ENCODE measurements around the gene MGAT5. TPM values are rescaled to one million over a fixed set of nuclear protein-coding genes. Genes with fewer than 3 reads are reported as not detected.

Gene MGAT5
- total RNA-seq, 2 experiments from 2014 or later, result 48.5 to 54.3 TPM

DNA sequence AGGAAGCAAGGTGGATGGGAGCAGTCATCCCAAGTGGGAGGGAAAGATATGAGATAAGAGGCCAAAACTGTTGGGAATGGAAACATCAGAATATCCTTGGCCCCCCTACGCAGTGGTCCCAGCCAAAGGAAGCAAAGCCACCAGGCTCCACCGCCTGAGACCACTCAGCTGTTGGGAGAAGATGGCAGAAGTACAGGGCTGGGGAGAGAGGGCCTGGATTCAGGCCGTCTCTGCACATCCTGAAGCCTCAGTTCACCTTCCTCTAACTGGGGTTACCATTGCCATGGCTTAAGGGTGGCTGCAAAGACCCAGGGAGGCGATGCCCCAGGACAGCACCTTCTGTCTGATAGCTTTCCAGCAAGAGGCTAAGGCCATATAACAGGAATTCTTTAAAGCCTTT, 193.8 kb downstream of the MGAT5 start:
- no peak overlapping the region for H3K27ac Mint-ChIP-seq
- H3K4me3 Mint-ChIP-seq, result no peak overlapping the region
- no peaks in the 10 kb centered on the region for H3K36me3 Mint-ChIP-seq (ENCODE audit: low read depth)
- CTCF ChIA-PET, result no interaction called here
- H3K27me3 Mint-ChIP-seq (ENCODE audit: low read depth), result no peaks in the 10 kb centered on the region
- DNase-seq (no peak), ATAC-seq (no peak)
- H3K4me1 Mint-ChIP-seq (ENCODE audit: low read depth), result no peaks in the 10 kb centered on the region
- POLR2A ChIA-PET, result no interaction called here
- H3K9me3 Mint-ChIP-seq (ENCODE audit: insufficient read depth), result no peaks in the 10 kb centered on the region

DNA sequence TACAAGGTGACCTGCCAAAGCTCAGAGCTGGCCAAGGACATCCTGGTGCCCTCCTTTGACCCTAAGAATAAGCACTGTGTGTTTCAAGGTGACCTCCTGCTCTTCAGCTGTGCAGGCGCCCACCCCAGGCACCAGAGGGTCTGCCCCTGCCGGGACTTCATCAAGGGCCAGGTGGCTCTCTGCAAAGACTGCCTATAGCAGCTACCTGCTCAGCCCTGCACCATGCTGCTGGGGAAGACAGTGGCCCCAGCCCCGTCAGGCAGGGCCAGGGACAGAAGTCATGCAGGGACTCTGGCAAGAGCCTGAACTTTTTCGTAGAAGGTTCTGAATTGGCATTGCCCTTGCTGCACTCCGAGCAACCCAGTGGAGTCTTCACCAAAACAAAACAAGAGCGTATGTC, 194.8 kb downstream of the MGAT5 start:
- ATAC-seq (no peak), DNase-seq (no peak)
- CTCF ChIA-PET, result no interaction called here
- POLR2A ChIA-PET, result no interaction called here
- no peak overlapping the region for H3K27ac Mint-ChIP-seq
- no peaks in the 10 kb centered on the region for H3K27me3 Mint-ChIP-seq (ENCODE audit: low read depth)
- H3K4me3 Mint-ChIP-seq, result no peak overlapping the region
- no peaks in the 10 kb centered on the region for H3K4me1 Mint-ChIP-seq (ENCODE audit: low read depth)
- H3K36me3 Mint-ChIP-seq (ENCODE audit: low read depth), result no peaks in the 10 kb centered on the region
- H3K9me3 Mint-ChIP-seq (ENCODE audit: insufficient read depth), result no peaks in the 10 kb centered on the region

DNA sequence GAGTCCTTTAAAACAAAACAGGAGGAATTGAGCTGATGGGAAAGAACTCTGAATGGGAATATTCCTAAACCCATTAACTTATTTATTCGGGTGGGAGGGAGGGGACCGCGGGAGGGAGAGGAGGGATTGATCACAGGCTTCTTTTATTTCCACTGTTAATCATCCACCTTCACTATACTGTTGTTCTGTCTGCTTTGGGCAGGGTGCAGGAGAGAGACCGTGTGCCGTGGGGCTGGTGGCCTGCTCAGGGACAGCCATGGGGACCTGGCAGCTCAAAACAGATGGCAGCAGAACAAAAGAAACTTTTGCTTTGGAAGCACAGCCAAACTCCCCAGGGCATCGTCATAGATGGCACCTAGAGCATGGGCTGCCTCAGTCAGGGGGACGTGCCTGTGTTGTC, 195.3 kb downstream of the MGAT5 start:
- no peaks in the 10 kb centered on the region for H3K9me3 Mint-ChIP-seq (ENCODE audit: insufficient read depth)
- no peak for DNase-seq
- ATAC-seq, result no peak
- no peaks in the 10 kb centered on the region for H3K4me1 Mint-ChIP-seq (ENCODE audit: low read depth)
- no peak overlapping the region for H3K4me3 Mint-ChIP-seq
- H3K36me3 Mint-ChIP-seq (ENCODE audit: low read depth), result no peaks in the 10 kb centered on the region
- CTCF ChIA-PET, result interaction anchor here (2.5 to 2.7 kb wide), 2 partner anchors 14 to 331 kb away, joined by 11 to 12 read pairs; no protein-coding TSS in a partner anchor
- no peaks in the 10 kb centered on the region for H3K27me3 Mint-ChIP-seq (ENCODE audit: low read depth)
- POLR2A ChIA-PET, result no interaction called here
- H3K27ac Mint-ChIP-seq, result no peak overlapping the region

DNA sequence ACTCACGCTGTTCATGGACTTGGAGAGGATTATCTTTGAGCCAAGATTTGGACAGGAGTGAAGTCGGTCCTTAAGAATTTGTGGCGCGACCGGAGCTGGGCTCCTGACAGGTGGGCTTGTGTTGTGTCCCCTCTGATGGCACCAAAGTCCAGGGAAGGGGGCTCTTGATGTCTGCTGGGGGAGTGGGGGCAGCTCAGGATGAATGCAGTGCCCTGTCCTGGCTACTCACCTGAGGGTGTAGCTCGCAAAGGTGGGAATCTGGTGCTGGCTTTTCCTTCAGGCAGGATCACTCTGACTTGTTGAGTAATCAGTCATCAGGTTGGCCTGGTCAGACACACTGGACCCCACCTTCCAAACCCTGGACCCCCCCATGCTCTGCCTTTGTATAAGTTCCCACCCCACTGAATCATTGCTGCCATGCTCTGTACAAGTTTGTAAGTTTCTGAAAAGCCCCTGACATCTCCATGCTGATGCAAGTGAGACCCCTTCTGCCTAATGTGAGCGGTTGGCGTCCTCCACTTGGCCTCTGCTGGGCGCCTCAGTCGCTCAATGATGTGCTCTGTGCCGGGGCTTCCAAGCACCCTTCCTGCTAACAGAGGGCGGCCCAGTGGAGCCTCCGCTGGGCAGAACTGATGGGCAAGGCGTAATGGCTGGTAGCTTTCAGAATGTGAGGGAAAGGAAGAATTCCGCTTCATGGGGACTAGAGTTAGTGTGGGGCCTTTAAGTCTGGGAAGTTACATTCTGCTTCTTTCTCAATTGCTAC, 196.1 kb downstream of the MGAT5 start:
- Mint-ChIP-seq H3K27me3 (ENCODE audit: low read depth) (no peaks in the 10 kb centered on the region), H3K27ac (no peak overlapping the region), H3K36me3 (ENCODE audit: low read depth) (no peaks in the 10 kb centered on the region), H3K9me3 (ENCODE audit: insufficient read depth) (no peaks in the 10 kb centered on the region), H3K4me1 (ENCODE audit: low read depth) (no peaks in the 10 kb centered on the region), H3K4me3 (no peak overlapping the region)
- CTCF ChIA-PET, result interaction anchor here (0.5 to 3.7 kb wide), 11 partner anchors 8 to 562 kb away, joined by 3 to 19 read pairs (median 8); no protein-coding TSS in a partner anchor
- DNase-seq (no peak), ATAC-seq (no peak)
- POLR2A ChIA-PET, result interaction anchor here (1.0 kb wide), 1 partner anchor 330 kb away, joined by 3 read pairs; no protein-coding TSS in a partner anchor

DNA sequence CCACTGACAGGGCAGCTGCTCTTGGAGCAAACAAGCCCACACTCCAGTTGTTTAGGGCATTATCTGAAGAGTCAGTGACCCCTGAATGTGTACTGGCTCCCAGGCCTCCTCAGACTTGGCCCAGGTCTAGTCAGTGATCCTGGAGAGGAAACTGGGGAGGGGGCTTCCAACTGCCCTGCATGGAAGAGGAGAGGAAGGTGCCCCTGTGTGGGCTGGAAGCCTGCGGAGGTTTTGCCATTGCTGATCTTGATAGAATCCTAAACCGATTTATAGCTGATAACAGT, 197.4 kb downstream of the MGAT5 start:
- Mint-ChIP-seq H3K27ac (no peak overlapping the region), H3K4me1 (ENCODE audit: low read depth) (no peaks in the 10 kb centered on the region), H3K9me3 (ENCODE audit: insufficient read depth) (no peaks in the 10 kb centered on the region), H3K36me3 (ENCODE audit: low read depth) (no peaks in the 10 kb centered on the region), H3K27me3 (ENCODE audit: low read depth) (no peaks in the 10 kb centered on the region), H3K4me3 (no peak overlapping the region)
- ChIA-PET POLR2A (interaction anchor here (1.0 kb wide), 1 partner anchor 331 kb away, joined by 3 read pairs; no protein-coding TSS in a partner anchor), CTCF (interaction anchor here (0.7 to 3.7 kb wide), 34 partner anchors 10 to 567 kb away, joined by 3 to 19 read pairs (median 5); no protein-coding TSS in a partner anchor)
- DNase-seq (no peak), ATAC-seq (no peak)

DNA sequence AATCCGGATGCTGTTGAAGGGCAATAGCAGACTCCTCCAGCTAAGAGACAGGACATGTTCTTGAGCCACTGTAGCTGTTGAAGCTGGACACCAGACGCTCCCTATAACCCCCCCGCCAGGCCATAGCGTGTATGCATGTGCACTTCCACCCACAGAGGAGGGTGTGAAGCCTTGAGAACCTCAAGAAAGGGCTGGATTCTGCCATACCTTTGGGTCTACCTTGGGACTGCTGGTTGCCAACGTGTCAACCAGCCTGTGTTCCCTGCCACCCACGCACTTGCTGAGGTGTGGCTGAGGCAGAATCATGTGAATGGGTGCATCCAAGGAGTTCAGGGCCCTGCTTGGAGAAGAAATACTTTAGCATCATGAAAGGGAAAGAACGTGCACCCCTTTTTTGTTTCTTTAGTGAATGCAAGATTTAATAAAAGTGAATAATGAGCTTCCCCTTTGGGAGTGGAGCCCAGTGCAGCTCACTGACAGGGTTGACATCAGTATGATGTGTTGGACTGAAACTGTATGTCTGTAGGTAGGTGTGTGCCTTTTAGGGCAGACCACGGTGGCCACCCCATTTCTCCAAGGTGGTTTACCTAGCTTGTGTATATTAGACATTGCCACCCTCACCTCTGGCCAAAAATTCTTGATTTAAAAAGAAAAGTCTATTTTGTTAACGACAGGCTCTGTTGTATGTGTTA, 198.3 kb downstream of the MGAT5 start:
- Mint-ChIP-seq H3K36me3 (ENCODE audit: low read depth) (no peaks in the 10 kb centered on the region), H3K27ac (no peak overlapping the region), H3K4me3 (no peak overlapping the region), H3K4me1 (ENCODE audit: low read depth) (no peaks in the 10 kb centered on the region), H3K27me3 (ENCODE audit: low read depth) (no peaks in the 10 kb centered on the region), H3K9me3 (ENCODE audit: insufficient read depth) (no peaks in the 10 kb centered on the region)
- POLR2A ChIA-PET, result no interaction called here
- DNase-seq (no peak), ATAC-seq (no peak)
- CTCF ChIA-PET, result interaction anchor here (1.0 to 3.7 kb wide), 22 partner anchors 9 to 565 kb away, joined by 3 to 19 read pairs (median 5); no protein-coding TSS in a partner anchor

DNA sequence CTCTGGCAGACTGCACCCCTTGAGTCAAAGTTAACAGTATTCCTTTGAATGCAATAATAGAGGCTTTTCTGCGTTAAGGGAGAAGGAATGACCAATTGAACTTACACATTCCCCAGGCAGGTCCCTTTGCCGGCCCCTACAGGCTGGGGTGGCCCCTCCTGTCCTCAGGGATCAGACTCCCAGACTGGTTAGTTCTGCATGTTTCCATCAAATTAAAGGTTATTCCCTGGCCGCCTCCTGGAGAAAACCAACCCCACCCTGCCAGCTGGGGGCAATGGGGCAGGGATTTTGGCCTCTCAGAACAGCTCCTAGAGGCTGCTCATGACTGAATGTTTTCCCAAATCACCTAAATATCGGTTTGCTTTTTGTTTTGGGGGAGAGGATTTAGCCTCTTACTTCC, 199.6 kb downstream of the MGAT5 start:
- CTCF ChIA-PET, result interaction anchor here (1.3 to 3.7 kb wide), 3 partner anchors 7 to 445 kb away, joined by 4 to 19 read pairs (median 6); no protein-coding TSS in a partner anchor
- no peaks in the 10 kb centered on the region for H3K27me3 Mint-ChIP-seq (ENCODE audit: low read depth)
- H3K27ac Mint-ChIP-seq, result no peak overlapping the region
- POLR2A ChIA-PET, result no interaction called here
- DNase-seq (no peak), ATAC-seq (no peak)
- no peaks in the 10 kb centered on the region for H3K36me3 Mint-ChIP-seq (ENCODE audit: low read depth)
- no peak overlapping the region for H3K4me3 Mint-ChIP-seq
- no peaks in the 10 kb centered on the region for H3K4me1 Mint-ChIP-seq (ENCODE audit: low read depth)
- no peaks in the 10 kb centered on the region for H3K9me3 Mint-ChIP-seq (ENCODE audit: insufficient read depth)

DNA sequence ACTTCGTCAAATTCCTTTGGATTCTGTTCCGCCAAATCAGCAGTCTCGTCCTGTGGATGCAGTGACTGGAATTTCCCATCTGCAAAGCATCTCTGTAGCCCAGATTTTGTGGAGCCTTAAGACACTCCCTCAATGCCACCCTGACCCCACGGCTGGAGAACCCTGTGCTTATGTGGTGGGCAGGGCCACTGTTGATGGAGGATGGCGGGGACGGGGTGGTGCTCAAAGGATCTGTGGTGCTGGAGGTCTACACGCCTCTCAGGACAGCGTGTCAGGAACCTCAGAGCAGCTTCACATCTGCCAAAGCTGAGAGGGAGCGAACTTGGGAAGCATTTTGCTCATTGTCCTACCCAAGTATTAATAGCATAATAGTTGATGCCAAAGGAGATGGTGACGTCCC, 200.1 kb downstream of the MGAT5 start:
- Mint-ChIP-seq H3K27me3 (ENCODE audit: low read depth) (no peaks in the 10 kb centered on the region), H3K36me3 (ENCODE audit: low read depth) (no peaks in the 10 kb centered on the region), H3K9me3 (ENCODE audit: insufficient read depth) (no peaks in the 10 kb centered on the region), H3K4me1 (ENCODE audit: low read depth) (no peaks in the 10 kb centered on the region), H3K27ac (no peak overlapping the region), H3K4me3 (no peak overlapping the region)
- CTCF ChIA-PET, result no interaction called here
- POLR2A ChIA-PET, result no interaction called here
- ATAC-seq (no peak), DNase-seq (no peak)

DNA sequence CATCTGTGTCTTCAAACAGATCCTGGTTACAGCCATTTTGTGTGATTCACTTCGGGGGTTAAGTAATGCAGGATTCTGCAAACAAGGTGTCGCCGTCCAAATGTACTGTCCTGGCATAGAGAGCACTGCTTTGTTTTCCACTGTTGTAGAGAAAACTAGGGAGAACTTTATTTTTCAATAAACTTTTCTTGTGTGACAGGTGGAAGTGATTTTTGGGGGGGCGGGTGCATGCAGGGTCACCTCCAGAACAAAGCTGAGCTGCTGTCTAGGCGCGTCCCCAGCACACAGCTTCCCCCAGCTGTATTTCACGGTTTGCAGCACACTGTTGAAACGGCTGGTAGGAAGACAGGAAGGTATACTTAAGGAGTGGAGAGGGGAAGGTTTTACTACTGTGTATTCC, 200.6 kb downstream of the MGAT5 start:
- Mint-ChIP-seq H3K27ac (no peak overlapping the region), H3K36me3 (ENCODE audit: low read depth) (no peaks in the 10 kb centered on the region), H3K4me1 (ENCODE audit: low read depth) (no peaks in the 10 kb centered on the region), H3K27me3 (ENCODE audit: low read depth) (no peaks in the 10 kb centered on the region), H3K9me3 (ENCODE audit: insufficient read depth) (no peaks in the 10 kb centered on the region), H3K4me3 (no peak overlapping the region)
- CTCF ChIA-PET, result no interaction called here
- ATAC-seq (no peak), DNase-seq (no peak)
- POLR2A ChIA-PET, result no interaction called here

DNA sequence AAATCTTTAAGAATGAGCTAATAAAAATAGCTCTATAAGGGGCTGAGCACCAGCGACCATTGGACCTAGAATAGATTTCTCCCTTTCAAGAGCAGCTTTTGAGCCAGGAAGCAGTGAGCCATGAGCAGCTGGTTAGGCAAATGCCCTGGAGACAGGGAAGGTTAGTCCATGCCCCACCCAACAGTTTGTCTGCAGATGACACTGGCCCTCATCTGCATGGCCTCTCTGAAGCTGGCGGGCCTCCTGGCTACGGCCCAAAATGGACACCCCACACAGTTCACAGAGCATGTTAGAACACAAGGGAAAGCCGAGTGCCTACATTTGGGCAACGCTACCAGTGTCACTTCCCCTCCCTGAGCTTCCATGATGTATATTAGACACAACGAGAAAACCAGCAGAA, 201.1 kb downstream of the MGAT5 start:
- DNase-seq, result no peak
- Mint-ChIP-seq H3K27ac (no peak overlapping the region), H3K27me3 (ENCODE audit: low read depth) (no peaks in the 10 kb centered on the region), H3K4me1 (ENCODE audit: low read depth) (no peaks in the 10 kb centered on the region), H3K4me3 (no peak overlapping the region), H3K9me3 (ENCODE audit: insufficient read depth) (no peaks in the 10 kb centered on the region), H3K36me3 (ENCODE audit: low read depth) (no peaks in the 10 kb centered on the region)
- ChIA-PET CTCF (no interaction called here), POLR2A (no interaction called here)
- ATAC-seq, result no peak

DNA sequence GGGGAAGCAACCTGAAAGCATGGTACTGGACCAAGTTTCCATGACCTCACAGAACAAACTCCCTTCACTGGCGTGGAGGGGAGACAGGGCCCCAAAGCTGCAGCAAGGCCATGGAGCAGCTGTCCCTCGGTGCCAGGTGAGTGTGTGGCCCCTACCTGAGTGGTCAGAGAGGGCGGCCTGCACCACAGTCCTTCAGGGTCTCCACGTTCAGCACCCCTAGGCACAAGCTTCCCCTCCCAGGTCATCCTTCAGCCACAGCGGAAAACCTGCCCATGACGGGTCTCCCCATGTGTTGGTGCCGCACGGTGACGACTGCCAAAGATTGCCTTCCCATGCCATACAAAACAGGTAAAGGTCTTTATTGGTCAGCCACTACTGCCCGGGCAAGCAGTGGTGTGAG, 201.6 kb downstream of the MGAT5 start:
- Mint-ChIP-seq H3K27ac (no peak overlapping the region), H3K9me3 (ENCODE audit: insufficient read depth) (no peaks in the 10 kb centered on the region), H3K4me1 (ENCODE audit: low read depth) (no peaks in the 10 kb centered on the region), H3K27me3 (ENCODE audit: low read depth) (no peaks in the 10 kb centered on the region), H3K36me3 (ENCODE audit: low read depth) (no peaks in the 10 kb centered on the region), H3K4me3 (no peak overlapping the region)
- ATAC-seq (no peak), DNase-seq (no peak)
- ChIA-PET CTCF (no interaction called here), POLR2A (no interaction called here)

DNA sequence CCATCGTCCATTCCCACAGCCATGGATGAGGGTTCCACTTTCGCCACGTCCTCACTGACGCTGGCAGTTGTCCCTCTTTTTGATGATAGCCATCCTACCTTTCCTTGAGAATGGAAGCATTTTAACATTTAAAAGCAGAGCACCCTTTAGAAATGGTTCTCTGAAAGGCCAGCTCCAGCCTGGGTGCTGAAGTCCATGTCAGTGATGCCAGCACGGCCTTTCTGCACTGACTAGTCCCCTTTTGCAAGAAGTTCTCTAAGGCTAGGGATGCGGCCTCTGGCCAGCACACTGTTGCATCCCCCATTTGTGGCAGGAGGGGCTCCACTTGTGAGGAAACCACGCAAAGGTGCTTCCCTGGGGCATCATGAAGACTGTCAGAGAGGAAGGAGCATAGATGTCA, 203.5 kb downstream of the MGAT5 start:
- ATAC-seq (no peak), DNase-seq (no peak)
- no peaks in the 10 kb centered on the region for H3K4me1 Mint-ChIP-seq (ENCODE audit: low read depth)
- no peak overlapping the region for H3K4me3 Mint-ChIP-seq
- H3K27me3 Mint-ChIP-seq (ENCODE audit: low read depth), result no peaks in the 10 kb centered on the region
- H3K27ac Mint-ChIP-seq, result no peak overlapping the region
- POLR2A ChIA-PET, result no interaction called here
- no peaks in the 10 kb centered on the region for H3K36me3 Mint-ChIP-seq (ENCODE audit: low read depth)
- CTCF ChIA-PET, result no interaction called here
- no peaks in the 10 kb centered on the region for H3K9me3 Mint-ChIP-seq (ENCODE audit: insufficient read depth)

Data from activated CD8-positive, alpha-beta T cell treated with anti-CD3 and anti-CD28 coated beads, Interleukin-2, amount 10 ng/mL, durations not matched to agents 7 days and 5 days (primary cell).